HEK293 (cell line): ENCODE results near the gene MLLT3.

Source experiments
- BCL6B ChIP-seq: fragments of 450-650 bp; formaldehyde crosslinking; IDR thresholded peaks from 2 replicates; pipeline ENCODE4 v1.5.1; 2017; ENCODE audit warnings: missing biosample characterization, missing genetic modification characterization
- FEZF1 ChIP-seq: fragments of 450-650 bp; formaldehyde crosslinking; IDR thresholded peaks from 2 replicates; pipeline ENCODE4 v1.5.1; 2016; ENCODE audit warnings: missing biosample characterization, missing genetic modification characterization
- HIC1 ChIP-seq: fragments of 450-650 bp; formaldehyde crosslinking; IDR thresholded peaks from 2 replicates; pipeline ENCODE4 v1.5.1; 2016; ENCODE audit warnings: missing biosample characterization, missing genetic modification characterization
- HOXA7 ChIP-seq: sonication (generic); formaldehyde crosslinking; IDR thresholded peaks from 2 replicates; pipeline ENCODE4 v1.8.1; 2022; ENCODE audit warnings: missing genetic modification reagents, borderline replicate concordance
- MZF1 ChIP-seq: fragments of 450-650 bp; formaldehyde crosslinking; IDR thresholded peaks from 2 replicates; pipeline ENCODE4 v1.5.1; 2017; ENCODE audit warnings: missing biosample characterization, missing genetic modification characterization, borderline replicate concordance
- REST ChIP-seq: fragments of 450-650 bp; formaldehyde crosslinking; IDR thresholded peaks from 2 replicates; pipeline ENCODE4 v1.5.1; 2016; ENCODE audit warnings: missing biosample characterization, missing genetic modification characterization
- SCRT2 ChIP-seq: fragments of 450-650 bp; formaldehyde crosslinking; IDR thresholded peaks from 2 replicates; pipeline ENCODE4 v1.5.1; 2016; ENCODE audit warnings: missing biosample characterization, missing genetic modification characterization
- TCF7L2 ChIP-seq: IDR thresholded peaks from 2 replicates; pipeline ENCODE4 v1.6.1; 2011; ENCODE audit warnings: low read depth, mild to moderate bottlenecking, inconsistent platforms, low read length, moderate library complexity, borderline replicate concordance
- ZBTB7A ChIP-seq: fragments of 450-650 bp; formaldehyde crosslinking; IDR thresholded peaks from 2 replicates; pipeline ENCODE4 v1.5.1; 2016; ENCODE audit warnings: low read depth, missing biosample characterization, missing genetic modification characterization
- ZNF16 ChIP-seq: fragments of 450-650 bp; formaldehyde crosslinking; IDR thresholded peaks from 2 replicates; pipeline ENCODE4 v1.5.1; 2016; ENCODE audit warnings: low read depth, missing biosample characterization, missing genetic modification characterization
- ZNF24 ChIP-seq: fragments of 450-650 bp; formaldehyde crosslinking; IDR thresholded peaks from 2 replicates; pipeline ENCODE4 v1.5.1; 2016; ENCODE audit warnings: missing biosample characterization, missing genetic modification characterization
- ZNF391 ChIP-seq: fragments of 450-650 bp; formaldehyde crosslinking; IDR thresholded peaks from 2 replicates; pipeline ENCODE4 v1.5.1; 2016; ENCODE audit warnings: low read depth, missing biosample characterization, missing genetic modification characterization, borderline replicate concordance
- ZNF423 ChIP-seq: fragments of 450-650 bp; formaldehyde crosslinking; IDR thresholded peaks from 2 replicates; pipeline ENCODE4 v1.5.1; 2016; ENCODE audit warnings: missing biosample characterization, missing genetic modification characterization
- ZNF843 ChIP-seq: fragments of 450-650 bp; formaldehyde crosslinking; IDR thresholded peaks from 2 replicates; pipeline ENCODE4 v1.5.1; 2016; ENCODE audit warnings: missing biosample characterization, missing genetic modification characterization
- TF ChIP-seq, protein P1 (sequence below): fragments of 450-650 bp; formaldehyde crosslinking; IDR thresholded peaks from 2 replicates; pipeline ENCODE4 v1.5.1; 2016; ENCODE audit warnings: missing biosample characterization, missing genetic modification characterization, borderline replicate concordance
- TF ChIP-seq, protein P2 (sequence below): fragments of 450-650 bp; formaldehyde crosslinking; IDR thresholded peaks from 2 replicates; pipeline ENCODE4 v1.5.1; 2017; ENCODE audit warnings: missing biosample characterization, missing genetic modification characterization

MLLT3 gene

GRCh38 chr9:20558566-20559016 is 63.7 kb downstream of the MLLT3 start (continued):
- TF ChIP-seq REST (tag by site-specific recombination) = no peak
- TF ChIP-seq ZNF843 = peak; percentile 36; the same call in 1 of the 2 replicates
- no peak for TF ChIP-seq TCF7L2
- no peak for TF ChIP-seq ZNF16 (tag by site-specific recombination)
- TF ChIP-seq, protein P1, sequence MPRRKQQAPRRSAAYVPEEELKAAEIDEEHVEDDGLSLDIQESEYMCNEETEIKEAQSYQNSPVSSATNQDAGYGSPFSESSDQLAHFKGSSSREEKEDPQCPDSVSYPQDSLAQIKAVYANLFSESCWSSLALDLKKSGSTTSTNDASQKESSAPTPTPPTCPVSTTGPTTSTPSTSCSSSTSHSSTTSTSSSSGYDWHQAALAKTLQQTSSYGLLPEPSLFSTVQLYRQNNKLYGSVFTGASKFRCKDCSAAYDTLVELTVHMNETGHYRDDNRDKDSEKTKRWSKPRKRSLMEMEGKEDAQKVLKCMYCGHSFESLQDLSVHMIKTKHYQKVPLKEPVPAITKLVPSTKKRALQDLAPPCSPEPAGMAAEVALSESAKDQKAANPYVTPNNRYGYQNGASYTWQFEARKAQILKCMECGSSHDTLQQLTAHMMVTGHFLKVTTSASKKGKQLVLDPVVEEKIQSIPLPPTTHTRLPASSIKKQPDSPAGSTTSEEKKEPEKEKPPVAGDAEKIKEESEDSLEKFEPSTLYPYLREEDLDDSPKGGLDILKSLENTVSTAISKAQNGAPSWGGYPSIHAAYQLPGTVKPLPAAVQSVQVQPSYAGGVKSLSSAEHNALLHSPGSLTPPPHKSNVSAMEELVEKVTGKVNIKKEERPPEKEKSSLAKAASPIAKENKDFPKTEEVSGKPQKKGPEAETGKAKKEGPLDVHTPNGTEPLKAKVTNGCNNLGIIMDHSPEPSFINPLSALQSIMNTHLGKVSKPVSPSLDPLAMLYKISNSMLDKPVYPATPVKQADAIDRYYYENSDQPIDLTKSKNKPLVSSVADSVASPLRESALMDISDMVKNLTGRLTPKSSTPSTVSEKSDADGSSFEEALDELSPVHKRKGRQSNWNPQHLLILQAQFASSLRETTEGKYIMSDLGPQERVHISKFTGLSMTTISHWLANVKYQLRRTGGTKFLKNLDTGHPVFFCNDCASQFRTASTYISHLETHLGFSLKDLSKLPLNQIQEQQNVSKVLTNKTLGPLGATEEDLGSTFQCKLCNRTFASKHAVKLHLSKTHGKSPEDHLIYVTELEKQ = no peak
- peak; percentile 11; the same call in 1 of the 2 replicates for TF ChIP-seq FEZF1
- TF ChIP-seq ZBTB7A (tag by site-specific recombination) = no peak
- TF ChIP-seq HIC1 (tag by site-specific recombination) = no peak
- TF ChIP-seq ZNF391 (tag by site-specific recombination) = no peak
- TF ChIP-seq, protein P2, sequence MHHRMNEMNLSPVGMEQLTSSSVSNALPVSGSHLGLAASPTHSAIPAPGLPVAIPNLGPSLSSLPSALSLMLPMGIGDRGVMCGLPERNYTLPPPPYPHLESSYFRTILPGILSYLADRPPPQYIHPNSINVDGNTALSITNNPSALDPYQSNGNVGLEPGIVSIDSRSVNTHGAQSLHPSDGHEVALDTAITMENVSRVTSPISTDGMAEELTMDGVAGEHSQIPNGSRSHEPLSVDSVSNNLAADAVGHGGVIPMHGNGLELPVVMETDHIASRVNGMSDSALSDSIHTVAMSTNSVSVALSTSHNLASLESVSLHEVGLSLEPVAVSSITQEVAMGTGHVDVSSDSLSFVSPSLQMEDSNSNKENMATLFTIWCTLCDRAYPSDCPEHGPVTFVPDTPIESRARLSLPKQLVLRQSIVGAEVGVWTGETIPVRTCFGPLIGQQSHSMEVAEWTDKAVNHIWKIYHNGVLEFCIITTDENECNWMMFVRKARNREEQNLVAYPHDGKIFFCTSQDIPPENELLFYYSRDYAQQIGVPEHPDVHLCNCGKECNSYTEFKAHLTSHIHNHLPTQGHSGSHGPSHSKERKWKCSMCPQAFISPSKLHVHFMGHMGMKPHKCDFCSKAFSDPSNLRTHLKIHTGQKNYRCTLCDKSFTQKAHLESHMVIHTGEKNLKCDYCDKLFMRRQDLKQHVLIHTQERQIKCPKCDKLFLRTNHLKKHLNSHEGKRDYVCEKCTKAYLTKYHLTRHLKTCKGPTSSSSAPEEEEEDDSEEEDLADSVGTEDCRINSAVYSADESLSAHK (tag by site-specific recombination) = peak; percentile 67
- TF ChIP-seq SCRT2 (tag by site-specific recombination) = no peak
- peak; percentile 24; the same call in 1 of the 2 replicates for TF ChIP-seq ZNF24 (tag by site-specific recombination)
- no peak for TF ChIP-seq ZNF423
- TF ChIP-seq BCL6B (tag by site-specific recombination) = no peak
- TF ChIP-seq HOXA7 (CRISPR knock-in tag) = no peak
- no peak for TF ChIP-seq MZF1
